DMS114 treated with DMSO at 0.1 percent for 48 hours (cell line): ENCODE measurements around the gene WDR59.
"Not testable (repeated sequence)": the region's sequence is repeated elsewhere in the genome, so short reads cannot be mapped to it uniquely, and the experiment has no call there.

Experiments used
- DNase-seq: peaks from one replicate; lab custom pipeline; 2025; ENCODE audit not compliant: unreplicated experiment; lab: John Stamatoyannopoulos, UW

Gene WDR59

DNA sequence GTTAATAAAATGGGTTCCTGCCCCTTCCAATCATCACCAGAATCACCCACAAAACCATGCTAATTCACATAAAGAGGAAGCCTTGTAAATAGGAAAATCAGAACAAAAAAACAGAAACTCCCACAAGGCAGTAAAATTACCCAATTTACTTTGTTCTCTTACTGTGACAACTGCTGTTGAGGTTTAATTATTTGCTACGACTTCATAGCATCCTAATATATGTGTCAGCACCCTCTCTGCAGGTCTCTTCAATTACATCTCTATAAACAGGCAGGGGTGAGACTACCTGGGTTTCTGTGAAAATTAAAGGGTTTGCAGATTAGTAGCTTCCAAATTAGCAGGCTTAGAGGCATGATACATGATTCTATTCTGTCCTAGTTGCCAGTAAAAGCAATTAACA lies 2.7 kb downstream of the WDR59 start:
- DNase-seq = no peak

DNA sequence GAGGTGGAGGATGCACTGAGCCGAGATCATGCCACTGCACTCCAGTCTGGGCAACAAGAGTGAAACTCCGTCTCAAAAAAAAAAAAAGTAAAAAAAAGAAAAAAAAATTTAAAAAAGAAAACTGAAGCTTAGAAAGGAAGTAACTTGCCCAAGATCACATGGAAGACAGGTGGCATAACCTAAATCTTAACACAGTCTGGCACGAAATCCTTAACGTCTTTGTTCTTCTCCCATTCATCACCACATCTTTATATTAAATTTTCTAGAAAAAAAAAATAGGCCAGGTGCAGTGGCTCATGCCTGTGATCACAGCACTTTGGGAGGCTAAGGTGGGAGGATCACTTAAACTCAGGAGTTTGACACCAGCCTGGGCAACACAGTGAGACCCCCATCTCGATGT lies 9.3 kb downstream of the WDR59 start:
- DNase-seq = no peak

DNA sequence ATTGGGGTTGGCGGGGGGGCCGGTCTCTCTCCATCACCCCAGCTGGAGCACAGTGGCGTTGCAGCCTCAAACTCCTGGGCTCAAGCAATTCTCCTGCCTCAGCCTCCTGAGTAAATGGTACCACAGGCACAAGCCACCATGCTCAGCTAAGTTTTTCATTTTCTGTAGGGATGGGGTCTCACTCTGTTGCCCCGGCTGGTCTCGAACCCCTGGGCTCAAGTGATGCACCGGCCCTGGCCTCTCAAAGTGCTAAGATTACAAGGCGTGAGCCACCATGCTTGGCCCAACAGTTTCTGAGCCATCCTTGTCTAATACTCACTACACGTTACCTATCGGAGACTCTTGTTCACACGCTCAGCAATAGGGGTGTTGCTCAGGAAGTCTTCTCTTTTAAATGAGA lies 11.6 kb downstream of the WDR59 start:
- no peak for DNase-seq

DNA sequence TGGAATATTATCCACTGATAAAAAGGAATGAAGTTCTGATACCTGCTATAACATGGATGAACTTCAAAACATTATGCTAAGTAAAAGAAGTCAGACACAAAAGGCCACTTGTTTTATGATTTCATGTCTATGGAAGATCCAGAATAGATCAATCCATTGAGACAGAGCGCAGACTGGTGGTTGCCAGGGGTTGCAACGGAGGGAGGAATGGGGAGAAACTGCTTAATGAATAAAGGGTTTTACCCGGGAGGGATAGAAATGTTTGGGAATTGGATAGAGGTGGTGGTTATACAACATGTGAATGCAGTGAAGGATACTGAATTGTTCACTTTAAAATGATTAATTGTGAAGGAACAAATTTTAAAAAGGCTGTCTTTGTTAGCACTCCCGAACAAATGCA lies 30.2 kb downstream of the WDR59 start:
- no peak for DNase-seq

DNA sequence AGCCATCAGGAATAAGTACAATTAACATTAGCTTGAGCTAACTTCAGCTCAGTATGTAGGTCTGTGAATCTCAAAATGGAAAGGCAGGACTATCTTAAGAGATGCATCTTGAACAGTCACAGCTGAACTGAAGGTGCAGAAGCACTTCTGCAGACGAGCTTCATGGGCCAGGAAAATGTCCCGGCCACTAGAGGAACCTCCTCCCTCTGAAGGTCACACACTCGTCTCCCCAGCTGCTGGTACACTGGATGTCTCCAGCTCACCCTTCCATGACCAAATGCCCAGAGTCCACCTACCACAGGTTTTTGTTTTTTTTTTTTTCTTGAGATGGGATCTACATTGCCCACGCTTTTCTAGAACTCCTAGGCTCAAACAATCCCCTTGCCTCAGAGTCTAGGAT lies 33.2 kb downstream of the WDR59 start:
- no peak for DNase-seq

DNA sequence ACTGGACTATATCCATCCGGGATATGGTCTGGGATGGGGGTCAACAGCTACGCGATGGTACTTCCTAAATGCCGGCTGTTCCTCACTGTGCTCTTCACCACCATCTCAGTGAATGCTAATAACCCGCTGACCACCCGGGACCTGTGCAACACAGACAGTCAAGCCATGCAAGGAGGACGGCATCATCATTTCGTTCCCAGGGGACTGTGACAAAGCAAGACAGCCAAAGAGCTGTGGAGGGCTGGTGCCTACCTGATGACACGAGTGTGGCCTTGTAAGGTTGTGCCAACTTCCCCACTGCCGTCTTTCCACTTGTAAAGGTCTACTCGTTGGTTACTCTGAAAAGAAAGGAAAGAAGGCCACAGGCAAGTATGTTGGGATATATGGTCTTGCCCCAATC lies 33.7 kb downstream of the WDR59 start:
- DNase-seq = no peak

DNA sequence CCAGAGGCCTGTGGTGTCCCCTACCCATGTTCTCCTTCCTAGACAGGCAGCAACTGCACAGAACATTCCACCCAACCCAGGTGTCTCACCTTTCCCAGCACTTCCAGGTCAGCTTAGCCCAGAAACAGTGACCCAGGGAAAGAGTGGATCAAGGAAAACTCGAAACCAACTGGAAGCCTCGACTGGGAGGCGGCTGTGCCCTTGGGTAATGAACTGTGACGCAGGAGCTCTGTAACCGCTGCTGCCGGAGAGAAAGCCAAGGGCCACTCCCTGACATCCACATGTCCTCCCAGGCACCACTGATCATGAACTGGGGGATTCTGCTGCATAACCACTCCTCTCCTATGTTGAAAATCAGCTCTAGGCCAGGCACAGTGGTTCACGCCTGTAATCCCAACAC lies 34.4 kb downstream of the WDR59 start:
- DNase-seq = no peak

DNA sequence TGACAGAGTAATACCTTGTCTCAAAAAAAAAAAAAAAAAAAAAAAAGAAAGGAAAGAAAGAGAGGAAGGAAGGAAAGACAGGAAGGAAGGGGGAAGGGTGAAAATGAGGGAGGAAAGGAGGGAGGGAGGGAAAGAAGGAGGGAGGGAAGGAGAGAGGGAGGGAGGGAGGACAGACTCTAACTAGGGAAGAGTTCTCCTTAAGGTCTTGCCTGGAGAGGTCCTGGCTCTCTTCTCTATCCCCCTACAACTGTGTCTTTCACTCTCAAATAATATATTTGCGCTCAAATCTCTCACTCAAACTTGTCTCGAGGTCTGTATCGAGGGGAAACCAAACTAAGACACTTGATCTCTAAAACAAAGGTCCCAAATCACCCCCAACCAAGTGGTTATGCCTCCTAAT lies 35.6 kb downstream of the WDR59 start:
- no peak for DNase-seq

DNA sequence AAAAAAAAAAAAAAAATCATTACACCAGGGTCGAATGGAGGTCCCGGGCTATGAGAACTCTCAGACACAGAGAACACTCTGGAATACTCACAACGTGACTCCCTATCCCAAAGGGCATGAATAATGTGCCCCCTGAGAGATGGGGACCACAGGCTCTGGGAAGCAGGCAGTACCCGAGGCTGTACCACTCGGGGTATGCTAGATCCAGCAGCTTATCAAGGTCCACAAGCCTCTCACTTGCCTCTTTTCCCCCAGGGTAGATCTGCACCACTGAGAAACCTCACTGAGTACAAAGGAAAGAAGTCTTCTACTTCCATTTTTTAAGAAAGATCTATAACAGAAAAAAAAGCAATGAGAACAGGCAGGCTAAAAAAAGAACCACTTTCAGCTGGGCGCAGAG lies 40.5 kb downstream of the WDR59 start:
- DNase-seq = no peak

DNA sequence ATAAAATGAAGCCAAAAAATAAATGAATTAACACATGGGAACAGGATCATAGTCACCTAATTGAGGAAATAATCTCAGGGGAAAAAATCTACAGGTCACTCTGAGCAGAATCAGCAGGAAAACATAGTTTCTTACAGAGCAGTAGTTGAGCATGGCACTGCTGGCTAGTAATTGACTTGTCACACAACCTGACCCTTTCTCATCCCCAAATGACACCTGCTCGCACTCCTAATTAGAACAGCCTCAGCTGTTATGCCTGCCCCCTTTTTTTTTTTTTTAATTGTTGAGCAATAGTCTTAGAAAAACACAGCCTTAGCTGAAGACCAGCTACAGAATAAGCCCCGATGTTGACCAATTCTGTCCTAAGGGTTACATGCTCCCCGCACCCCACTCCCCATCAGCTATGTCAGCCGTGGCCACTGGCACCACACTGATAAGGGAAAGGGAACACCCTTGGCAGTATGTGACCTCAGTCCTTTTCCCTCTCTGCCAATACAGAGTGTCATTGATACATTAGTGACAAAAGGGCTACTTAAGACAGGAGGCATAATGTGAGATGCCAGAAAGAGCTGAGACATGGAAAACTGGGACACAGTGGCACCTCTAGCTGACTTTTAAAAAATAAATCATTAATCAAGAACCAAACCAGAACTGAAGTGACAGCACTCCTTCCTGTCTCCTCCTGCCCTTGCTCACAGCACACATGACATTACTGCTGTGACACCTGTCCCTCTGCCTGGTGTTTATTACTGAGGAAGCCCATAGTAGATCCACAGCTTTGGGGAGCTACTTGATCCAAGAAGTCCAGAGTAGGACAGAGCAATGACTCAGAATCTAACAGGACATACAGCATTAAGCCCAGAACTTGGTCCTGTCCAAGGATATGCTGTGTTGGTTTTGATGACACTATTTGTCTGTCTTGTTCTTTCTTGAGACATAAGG lies 41.7 kb downstream of the WDR59 start:
- DNase-seq = no peak

DNA sequence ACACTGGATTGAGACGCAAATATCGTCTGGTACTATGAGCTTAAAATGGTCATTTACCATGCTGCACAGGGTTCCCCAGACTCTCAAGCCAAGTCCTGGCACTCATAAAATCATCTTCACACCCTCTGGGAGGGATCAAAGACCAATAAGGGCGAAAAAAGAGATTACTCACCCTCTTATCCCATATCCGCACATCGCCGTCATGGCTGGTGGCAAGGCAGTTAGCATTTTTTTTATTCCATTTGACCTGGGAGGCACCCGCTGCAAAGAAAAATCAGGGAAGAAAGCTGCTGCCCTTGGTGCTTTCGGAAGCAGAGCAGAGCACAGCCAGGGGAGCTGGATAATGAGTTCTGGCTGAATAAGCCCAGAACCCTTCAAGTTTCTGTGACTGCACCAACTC lies 42.4 kb downstream of the WDR59 start:
- no peak for DNase-seq

DNA sequence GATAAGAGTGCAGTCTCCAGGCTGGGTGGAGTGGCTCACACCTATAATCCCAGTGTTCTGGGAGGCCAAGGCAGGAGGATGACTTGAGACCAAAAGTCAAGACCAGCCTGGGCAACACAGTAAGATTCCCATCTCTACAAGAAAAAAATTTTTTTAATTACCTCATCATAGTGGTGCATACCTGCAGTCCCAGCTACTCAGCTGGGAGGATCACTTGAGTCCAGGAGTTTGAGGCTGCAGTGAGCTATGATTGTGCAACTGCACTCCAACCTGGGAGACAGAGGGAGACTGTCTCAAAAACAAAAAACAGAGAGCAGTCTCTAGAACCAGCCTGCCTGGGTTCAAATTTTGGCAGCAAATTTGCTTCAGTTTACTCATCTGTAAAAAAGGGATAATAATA lies 45.2 kb downstream of the WDR59 start:
- DNase-seq = no peak

DNA sequence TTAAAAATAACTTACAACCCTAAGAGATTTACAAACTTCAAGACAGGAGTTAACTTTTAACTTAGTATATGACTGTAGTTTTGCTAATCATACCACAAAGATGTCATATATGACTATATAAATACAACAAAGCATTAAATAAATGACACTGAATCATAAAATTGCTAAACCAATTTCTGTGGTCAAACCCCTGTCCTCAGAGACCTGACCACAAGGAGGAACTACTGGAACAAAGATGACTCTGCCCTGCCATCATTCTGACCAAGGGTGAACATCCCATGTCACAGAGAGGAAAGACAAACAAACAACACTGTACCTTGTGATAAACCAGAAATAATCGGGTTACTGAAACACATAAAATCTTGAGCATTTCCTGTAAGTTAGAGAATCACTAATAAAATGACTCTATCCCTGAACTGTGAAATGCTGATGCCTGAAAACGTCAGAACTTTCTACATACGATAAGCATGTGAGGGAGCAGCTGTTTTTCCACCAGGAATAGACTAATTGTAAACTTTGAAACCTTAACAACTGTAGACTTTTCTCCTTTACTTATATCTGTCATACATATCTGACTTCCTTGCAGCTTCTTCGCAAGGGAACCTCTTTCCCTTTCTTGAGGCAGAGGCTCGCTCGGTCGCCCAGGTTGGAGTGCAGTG lies 47.9 kb downstream of the WDR59 start:
- no peak for DNase-seq

DNA sequence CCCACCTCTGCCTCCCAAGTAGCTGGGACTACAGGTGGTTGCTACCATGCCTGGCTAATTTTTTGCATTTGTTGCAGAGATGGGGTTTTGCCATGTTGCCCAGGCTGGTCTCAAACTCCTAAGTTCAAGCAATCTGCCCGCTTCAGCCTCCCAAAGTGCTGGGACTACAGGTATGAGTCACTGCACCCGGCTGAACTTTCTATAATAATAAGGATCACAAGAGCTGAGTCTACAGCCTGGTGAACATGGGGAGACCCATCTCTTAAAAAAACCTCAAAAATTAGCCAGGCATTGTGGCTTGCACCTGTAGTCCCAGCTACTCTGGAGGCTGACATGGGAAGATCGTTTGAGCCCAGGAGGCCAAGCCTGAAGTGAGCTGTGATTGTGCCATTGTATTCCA lies 53.5 kb downstream of the WDR59 start:
- DNase-seq = no peak

DNA sequence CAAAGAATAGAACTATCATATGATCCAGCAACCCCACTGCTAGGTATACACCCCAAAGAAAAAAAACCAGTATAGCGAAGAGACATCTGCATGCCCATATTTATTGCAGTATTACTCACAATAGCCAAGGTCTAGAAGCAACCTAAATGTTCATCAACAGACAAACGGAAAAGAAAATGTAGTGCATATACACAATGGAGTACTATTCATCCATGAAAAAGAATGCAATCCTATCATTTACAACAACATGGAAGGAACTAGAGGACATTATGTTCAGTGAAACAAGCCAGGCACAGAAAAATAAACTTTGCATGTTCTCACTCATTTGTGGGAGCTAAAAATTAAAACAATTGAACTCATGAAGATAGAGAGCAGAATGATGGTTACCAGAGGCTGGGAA lies 55.3 kb downstream of the WDR59 start:
- DNase-seq = no peak

DNA sequence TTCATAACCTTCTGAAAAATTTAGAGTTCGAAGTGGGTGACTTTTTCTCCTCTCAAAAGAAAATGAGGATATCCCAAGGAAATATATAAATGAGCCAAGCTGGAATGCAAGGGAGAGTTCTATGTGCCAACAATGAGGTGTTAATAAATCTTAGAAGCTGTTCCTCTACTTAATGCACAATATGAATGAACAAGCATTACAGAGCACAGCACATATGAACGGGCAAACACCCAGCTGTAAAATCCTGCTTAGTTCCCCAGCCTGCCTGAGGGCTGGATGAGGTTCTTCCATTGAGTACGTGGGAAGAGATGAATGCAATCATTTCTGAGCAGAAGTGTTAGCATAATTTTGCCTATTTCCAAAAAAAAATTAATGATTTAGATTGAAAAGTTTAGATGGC lies 58.1 kb downstream of the WDR59 start:
- no peak for DNase-seq

DNA sequence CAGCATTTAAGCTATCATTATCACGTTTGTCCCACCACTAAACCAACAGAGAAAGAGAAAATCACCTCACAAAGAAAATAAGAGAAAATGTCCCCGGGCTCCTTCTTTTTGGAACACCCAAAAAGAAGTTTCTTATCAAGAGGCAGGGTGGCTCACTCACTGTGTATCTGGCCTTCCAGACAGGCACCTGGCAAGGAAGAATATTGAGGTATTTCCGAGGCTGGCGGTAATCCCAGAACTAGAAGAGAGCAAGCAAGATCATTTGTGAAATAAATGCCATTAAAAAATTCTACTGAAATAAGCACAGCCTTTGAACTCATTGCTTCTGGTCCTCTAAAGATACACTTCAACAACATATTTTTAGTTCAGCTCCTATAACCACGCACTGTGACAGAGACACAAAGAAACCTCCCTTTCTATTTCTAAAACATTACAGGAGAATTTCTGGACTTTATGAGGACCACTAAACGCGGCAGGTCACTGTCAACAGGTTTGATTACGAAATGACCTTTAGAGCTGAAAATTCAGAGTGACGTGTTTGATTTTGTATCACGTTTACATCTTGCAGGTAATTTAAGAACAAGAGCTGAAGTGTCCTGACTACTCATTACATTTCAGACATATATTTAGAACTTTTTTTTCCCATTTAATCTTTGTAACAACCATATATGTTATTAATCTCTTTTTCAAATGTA lies 61.0 kb downstream of the WDR59 start:
- no peak for DNase-seq

DNA sequence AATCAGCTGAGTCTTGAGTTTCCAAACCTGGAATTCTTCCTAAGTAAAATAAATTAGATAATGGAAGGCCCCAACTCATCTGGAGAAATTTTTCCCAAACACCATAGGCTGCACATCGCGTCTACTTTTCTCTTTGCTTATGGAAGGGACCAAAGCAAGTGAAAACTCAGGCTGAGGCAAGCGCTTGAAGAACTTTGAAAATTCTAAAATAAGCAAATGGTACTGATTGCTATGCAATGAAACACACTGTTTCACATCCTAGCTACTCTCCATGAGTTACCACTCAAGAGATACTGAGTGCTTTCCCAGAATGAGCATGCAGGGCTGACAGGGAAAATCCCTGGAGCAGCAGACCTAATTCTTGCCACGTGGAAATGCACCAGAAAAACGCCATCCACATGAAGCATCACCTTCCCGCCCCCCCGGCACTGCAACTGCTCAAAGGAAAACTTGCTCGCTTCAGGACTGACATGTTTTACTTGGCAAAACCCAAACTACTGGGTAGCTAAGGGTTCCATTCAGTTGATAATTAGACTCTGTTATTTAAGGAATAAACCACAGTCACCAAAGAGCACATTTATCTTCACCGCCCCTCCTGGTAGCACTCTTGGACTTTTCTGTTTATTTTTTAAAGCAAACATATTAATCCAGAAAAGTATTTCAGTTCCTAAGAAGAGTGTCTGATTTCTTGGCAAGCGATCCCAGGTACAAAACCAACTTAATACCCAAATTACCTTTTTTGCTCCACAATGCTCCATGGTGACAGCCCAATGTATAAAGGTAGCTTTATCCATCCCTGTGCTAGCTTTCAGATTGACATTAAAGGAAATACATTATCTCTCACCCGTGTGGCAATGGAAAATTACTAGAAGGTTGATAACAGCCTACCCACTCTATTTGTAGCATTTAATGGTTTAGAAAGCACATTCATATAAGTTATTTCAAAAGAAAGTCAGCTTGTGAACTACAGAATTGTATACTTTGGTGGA lies 62.5 kb downstream of the WDR59 start:
- no peak for DNase-seq

DNA sequence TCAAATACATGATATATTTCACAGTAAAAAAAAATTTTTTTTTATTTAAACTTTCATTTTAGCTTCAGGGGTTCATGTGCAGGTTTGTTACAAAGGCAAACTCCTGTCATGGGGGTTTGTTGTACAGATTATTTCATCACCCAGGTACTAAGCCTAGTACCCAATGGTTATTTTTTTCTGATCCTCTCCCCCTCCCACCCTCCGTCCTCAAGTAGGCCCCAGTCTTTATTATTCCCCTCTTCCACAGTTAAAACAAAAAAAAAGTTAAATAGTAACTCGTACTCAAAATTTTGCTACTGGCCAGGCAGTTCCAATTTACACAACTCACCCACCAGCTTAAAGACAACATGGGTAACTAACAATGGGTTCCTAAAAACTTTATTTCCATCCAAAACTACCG lies 63.9 kb downstream of the WDR59 start:
- no peak for DNase-seq

DNA sequence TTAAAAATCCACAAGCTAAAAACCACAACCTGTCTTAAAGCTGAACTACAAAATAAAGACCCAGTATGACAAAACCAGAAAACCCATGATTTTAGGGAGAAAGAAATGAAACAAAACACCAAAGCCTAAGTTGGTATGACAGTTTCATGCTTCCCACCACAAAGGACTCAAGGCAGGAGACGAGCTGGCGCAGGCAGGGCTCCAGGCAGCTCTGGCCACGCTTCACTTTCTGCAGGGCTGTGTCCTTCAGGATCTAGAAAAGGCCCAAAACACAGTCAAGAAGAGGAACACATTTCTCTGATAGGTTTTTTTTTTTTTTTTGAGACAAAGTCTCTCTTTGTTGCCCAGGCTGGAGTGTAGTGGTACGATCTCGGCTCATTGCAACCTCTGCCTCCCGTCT lies 75.3 kb downstream of the WDR59 start:
- no peak for DNase-seq

DNA sequence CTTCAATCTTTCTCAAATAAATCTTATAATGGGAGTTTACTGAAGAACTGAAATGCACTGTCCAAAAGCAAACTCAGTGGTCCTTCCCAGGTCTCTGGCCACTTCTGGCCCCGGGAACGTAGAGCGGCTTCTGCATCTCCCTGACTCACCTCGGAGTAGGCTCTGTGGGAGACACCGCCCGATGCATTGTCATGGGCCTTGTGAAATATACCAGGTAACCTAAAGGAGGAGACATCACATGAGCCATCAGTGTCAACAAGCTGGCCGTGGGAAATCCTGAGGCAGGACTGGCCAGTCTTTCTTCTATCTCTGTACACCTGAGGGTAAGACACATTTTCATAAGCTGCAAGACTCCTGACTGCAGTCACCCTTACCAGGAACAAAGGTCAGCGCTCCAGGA lies 76.2 kb downstream of the WDR59 start:
- not testable (repeated sequence) for DNase-seq
